IPS-18a (cell line): ENCODE results near the gene NEU4.
"Not testable (repeated sequence)": the region's sequence is repeated elsewhere in the genome, so short reads cannot be mapped to it uniquely, and the experiment has no call there.

Source experiments
- H3K27ac ChIP-seq: one replicate; pipeline ENCODE4 v1.5.1; 2013; ENCODE audit warnings: low read length
- H3K27me3 ChIP-seq: one replicate; pipeline ENCODE4 v1.6.1; 2013; ENCODE audit warnings: mild to moderate bottlenecking, low read length; ENCODE audit not compliant: control insufficient read depth, insufficient read depth
- H3K36me3 ChIP-seq: one replicate; pipeline ENCODE4 v1.6.1; 2013; ENCODE audit warnings: low read depth, low read length; ENCODE audit not compliant: control insufficient read depth
- H3K4me1 ChIP-seq: one replicate; pipeline ENCODE4 v1.6.1; 2013; ENCODE audit warnings: low read depth, low read length; ENCODE audit not compliant: control insufficient read depth
- H3K4me3 ChIP-seq: one replicate; pipeline ENCODE4 v1.5.1; 2013; ENCODE audit warnings: low read length
- H3K9ac ChIP-seq: one replicate; pipeline ENCODE4 v1.6.1; 2013; ENCODE audit warnings: mild to moderate bottlenecking, low read length, moderate library complexity
- H3K9me3 ChIP-seq: one replicate; pipeline ENCODE4 v1.6.1; 2013; ENCODE audit warnings: low read depth, low read length; ENCODE audit not compliant: control insufficient read depth

Gene NEU4

GRCh38 chr2:241814393-241814642 is 5.3 kb downstream of the NEU4 start:
- Histone ChIP-seq H3K4me1 (no peaks in the 10 kb centered on the region), H3K4me3 (no peak overlapping the region), H3K9ac (no peak overlapping the region), H3K27ac (no peak overlapping the region), H3K36me3 (no peaks in the 10 kb centered on the region), H3K27me3 (peaks cover 12% of the 10 kb centered on the region), H3K9me3 (no peaks in the 10 kb centered on the region)

- H3K27ac ChIP-seq, result no peak overlapping the region
- no peak overlapping the region for H3K4me3 ChIP-seq
- no peaks in the 10 kb centered on the region for H3K9me3 ChIP-seq
- no peaks in the 10 kb centered on the region for H3K4me1 ChIP-seq
- no peaks in the 10 kb centered on the region for H3K36me3 ChIP-seq
- peaks cover 6% of the 10 kb centered on the region for H3K27me3 ChIP-seq
- H3K9ac ChIP-seq, result no peak overlapping the region
Observed at GRCh38 chr2:241814643-241815476, 5.9 kb downstream of the NEU4 start.

GRCh38 chr2:241815477-241816430 is 6.8 kb downstream of the NEU4 start:
- no peaks in the 10 kb centered on the region for H3K36me3 ChIP-seq
- no peak overlapping the region for H3K4me3 ChIP-seq
- H3K9ac ChIP-seq, result no peak overlapping the region
- H3K27ac ChIP-seq, result no peak overlapping the region
- no peaks in the 10 kb centered on the region for H3K27me3 ChIP-seq
- H3K9me3 ChIP-seq, result no peaks in the 10 kb centered on the region
- no peaks in the 10 kb centered on the region for H3K4me1 ChIP-seq

GRCh38 chr2:241816431-241817121 is 7.6 kb downstream of the NEU4 start:
- no peaks in the 10 kb centered on the region for H3K27me3 ChIP-seq

GRCh38 chr2:241817126-241817820 is 8.3 kb downstream of the NEU4 start:
- Histone ChIP-seq H3K27ac (no peak overlapping the region), H3K9ac (no peak overlapping the region), H3K4me1 (no peaks in the 10 kb centered on the region), H3K4me3 (no peak overlapping the region), H3K9me3 (no peaks in the 10 kb centered on the region), H3K36me3 (no peaks in the 10 kb centered on the region), H3K27me3 (no peaks in the 10 kb centered on the region)

More at GRCh38 chr2:241816431-241817121, 7.6 kb downstream of the NEU4 start:
- no peaks in the 10 kb centered on the region for H3K9me3 ChIP-seq
- no peak overlapping the region for H3K27ac ChIP-seq
- H3K4me1 ChIP-seq, result no peaks in the 10 kb centered on the region
- no peak overlapping the region for H3K9ac ChIP-seq
- no peak overlapping the region for H3K4me3 ChIP-seq
- no peaks in the 10 kb centered on the region for H3K36me3 ChIP-seq

GRCh38 chr2:241817821-241818215 is 8.8 kb downstream of the NEU4 start:
- H3K4me1 ChIP-seq, H3K27me3 ChIP-seq, H3K36me3 ChIP-seq, H3K4me3 ChIP-seq, H3K27ac ChIP-seq, H3K9me3 ChIP-seq, H3K9ac ChIP-seq: not testable (repeated sequence)

- no peak overlapping the region for H3K4me3 ChIP-seq
- no peaks in the 10 kb centered on the region for H3K4me1 ChIP-seq
- no peak overlapping the region for H3K27ac ChIP-seq
- H3K36me3 ChIP-seq, result no peaks in the 10 kb centered on the region
- H3K9me3 ChIP-seq, result no peaks in the 10 kb centered on the region
- peaks cover 5% of the 10 kb centered on the region for H3K27me3 ChIP-seq
- no peak overlapping the region for H3K9ac ChIP-seq
Observed at GRCh38 chr2:241818229-241818942, 9.4 kb downstream of the NEU4 start.

- no peaks in the 10 kb centered on the region for H3K36me3 ChIP-seq
- no peak overlapping the region for H3K27ac ChIP-seq
- peaks cover 9% of the 10 kb centered on the region for H3K27me3 ChIP-seq
- no peak overlapping the region for H3K4me3 ChIP-seq
- no peaks in the 10 kb centered on the region for H3K4me1 ChIP-seq
- no peak overlapping the region for H3K9ac ChIP-seq
- H3K9me3 ChIP-seq, result no peaks in the 10 kb centered on the region
Observed at GRCh38 chr2:241818943-241819270, 9.9 kb downstream of the NEU4 start.

- H3K4me1 ChIP-seq, H3K4me3 ChIP-seq, H3K9ac ChIP-seq, H3K9me3 ChIP-seq, H3K27me3 ChIP-seq, H3K27ac ChIP-seq, H3K36me3 ChIP-seq: not testable (repeated sequence)
Observed at GRCh38 chr2:241819947-241820624, 11.1 kb downstream of the NEU4 start.

GRCh38 chr2:241820625-241821384 is 11.8 kb downstream of the NEU4 start:
- Histone ChIP-seq H3K36me3 (no peaks in the 10 kb centered on the region), H3K4me1 (no peaks in the 10 kb centered on the region), H3K27ac (no peak overlapping the region), H3K9ac (no peak overlapping the region), H3K27me3 (peaks cover 9% of the 10 kb centered on the region), H3K4me3 (no peak overlapping the region), H3K9me3 (no peaks in the 10 kb centered on the region)
